ENCODE results near the gene SIAE. TPM values are rescaled to one million over a fixed set of nuclear protein-coding genes. Genes with fewer than 3 reads are reported as not detected.
A peak's percentile ranks its signal among the peaks of the same experiment; 100 is the strongest.

Gene SIAE
- total RNA-seq, 1 donor from 2014 or later: 4.8 TPM

DNA sequence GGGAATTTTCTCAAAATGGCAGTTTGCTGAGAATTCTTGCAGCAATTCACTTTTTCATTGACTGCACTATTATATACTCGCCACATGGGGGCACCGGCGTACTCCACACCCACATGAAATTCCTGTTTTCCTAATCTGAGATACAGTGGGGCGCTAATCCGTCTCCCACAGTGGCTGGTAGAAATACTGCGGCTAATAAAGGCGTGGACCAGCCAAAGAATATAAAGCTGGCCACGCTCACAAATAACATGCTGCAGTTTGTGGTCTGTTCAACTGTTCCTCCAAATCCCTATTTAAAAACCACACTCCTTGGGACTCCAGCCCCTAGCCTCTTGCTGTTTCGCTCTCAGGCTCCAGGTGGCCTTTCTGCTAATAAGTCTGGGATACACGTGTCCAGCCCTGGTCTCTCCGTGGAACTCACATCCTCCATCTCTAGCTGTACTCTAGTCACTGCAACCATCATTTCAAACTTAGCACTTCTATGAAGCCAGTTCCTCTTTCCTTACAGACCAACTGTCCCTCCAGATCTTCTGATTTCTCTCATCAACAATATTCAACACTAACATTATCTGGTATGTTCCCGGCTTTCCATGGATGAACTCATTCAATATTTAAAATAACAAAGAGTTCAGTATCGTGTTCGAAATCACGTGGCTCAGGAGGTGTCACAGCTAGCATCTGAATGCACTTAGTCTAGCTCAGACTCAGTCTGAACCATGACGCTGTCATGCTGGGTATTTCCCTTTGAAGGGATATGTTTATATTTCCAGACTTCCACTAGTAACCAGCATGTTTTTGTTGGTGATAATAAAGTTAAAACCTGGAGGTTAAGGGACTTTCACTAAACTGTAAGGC is 28.9 kb downstream of the SIAE start:
- peak; percentile 71 to 82 (median 75) for TF ChIP-seq CTCF (IDR thresholded peaks at IDR 0.05)
- H3K27me3 ChIP-seq: no peaks in the 10 kb centered on the region
- intact Hi-C loops (cut with DNase I): loop anchor here (1.0 to 10.0 kb wide), 4 partner anchors 24 to 1240 kb away; partner anchors contain the start of genes ESAM and HYLS1
- no peaks in the 10 kb centered on the region for H3K9me3 ChIP-seq
- peaks cover 0 to 3% of the 10 kb centered on the region in 2 donors for H3K4me1 ChIP-seq
- peak overlapping the region; percentile 78 to 85 for H3K27ac ChIP-seq
- DNase-seq (ENCODE audit: low spot score in 2 of 2): peak in 1 of 2 donors; percentile 79
- no peaks in the 10 kb centered on the region for H3K36me3 ChIP-seq
- peak overlapping the region in 1 of 2 donors; percentile 52 for H3K4me3 ChIP-seq

- Histone ChIP-seq H3K9me3 (no peaks in the 10 kb centered on the region), H3K4me3 (peak overlapping the region in 1 of 2 donors; percentile 52), H3K27ac (peak overlapping the region; percentile 78 to 85), H3K27me3 (no peaks in the 10 kb centered on the region), H3K4me1 (peaks cover 0 to 3% of the 10 kb centered on the region in 2 donors), H3K36me3 (peaks cover 0 to 3% of the 10 kb centered on the region in 2 donors)
- DNase-seq (ENCODE audit: low spot score in 2 of 2): peak in 1 of 2 donors; percentile 68
- TF ChIP-seq CTCF (IDR thresholded peaks at IDR 0.05): no peak
- intact Hi-C loops (cut with DNase I): loop anchor here (1.0 to 10.0 kb wide), 5 partner anchors 25 to 1241 kb away; partner anchors contain the start of genes ESAM, HYLS1 and MSANTD2
These were observed 29.7 kb downstream of the SIAE start for GRCh38 chr11:124643605-124644425.

GRCh38 chr11:124643042-124643604 is 30.4 kb downstream of the SIAE start:
- TF ChIP-seq CTCF (IDR thresholded peaks at IDR 0.05): no peak
- no peaks in the 10 kb centered on the region for H3K9me3 ChIP-seq
- H3K4me1 ChIP-seq: peaks cover 0 to 3% of the 10 kb centered on the region in 2 donors
- DNase-seq (ENCODE audit: low spot score in 2 of 2): peak in 1 of 2 donors; percentile 65
- H3K4me3 ChIP-seq: peak overlapping the region in 1 of 2 donors; percentile 2
- H3K27ac ChIP-seq: peak overlapping the region; percentile 78 to 85
- peaks cover 0 to 10% of the 10 kb centered on the region in 2 donors for H3K36me3 ChIP-seq
- no peaks in the 10 kb centered on the region for H3K27me3 ChIP-seq
- intact Hi-C loops (cut with DNase I): loop anchor here (1.0 to 10.0 kb wide), 2 partner anchors 157 to 1242 kb away; partner anchors contain the start of genes HYLS1 and MSANTD2

DNA sequence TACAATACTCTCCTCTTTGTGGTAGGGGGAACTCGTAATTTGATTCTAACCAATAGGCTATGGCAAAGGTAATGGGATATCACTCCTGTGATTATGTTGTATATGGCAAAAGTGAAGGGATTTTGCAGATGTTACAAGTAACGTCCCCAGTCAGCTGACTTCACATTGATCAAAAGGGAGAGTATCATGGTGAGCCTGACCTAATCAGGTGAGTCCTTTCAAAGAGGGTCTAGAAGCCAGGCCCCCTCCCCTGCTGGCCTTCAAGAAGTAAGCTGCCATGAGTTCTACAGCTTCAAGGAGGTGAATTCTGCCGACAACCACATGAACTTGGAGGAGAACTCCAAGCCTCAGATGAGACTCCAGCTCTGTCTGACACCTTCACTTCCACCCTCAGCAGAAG is 30.9 kb downstream of the SIAE start:
- Histone ChIP-seq H3K36me3 (peaks cover 0 to 15% of the 10 kb centered on the region in 2 donors), H3K9me3 (no peaks in the 10 kb centered on the region), H3K4me1 (peaks cover 0 to 3% of the 10 kb centered on the region in 2 donors), H3K4me3 (no peak overlapping the region), H3K27ac (peak overlapping the region; percentile 78 to 85), H3K27me3 (no peaks in the 10 kb centered on the region)
- TF ChIP-seq CTCF (IDR thresholded peaks at IDR 0.05): no peak
- intact Hi-C loops (cut with DNase I): loop anchor here (1.0 to 10.0 kb wide), 2 partner anchors 158 to 1242 kb away; partner anchors contain the start of genes HYLS1 and MSANTD2
- no peak for DNase-seq (ENCODE audit: low spot score in 2 of 2)

GRCh38 chr11:124640666-124641065 is 32.9 kb downstream of the SIAE start:
- no peak for TF ChIP-seq CTCF (IDR thresholded peaks at IDR 0.05)
- DNase-seq (ENCODE audit: low spot score in 2 of 2): no peak
- no peak overlapping the region for H3K27ac ChIP-seq
- H3K9me3 ChIP-seq: no peaks in the 10 kb centered on the region
- peaks cover 0 to 3% of the 10 kb centered on the region in 2 donors for H3K4me1 ChIP-seq
- H3K4me3 ChIP-seq: no peak overlapping the region
- H3K27me3 ChIP-seq: no peaks in the 10 kb centered on the region
- intact Hi-C loops (cut with DNase I): loop anchor here (10.0 kb wide), 1 partner anchor 1244 kb away; the partner anchor contains the start of gene HYLS1
- H3K36me3 ChIP-seq: peaks cover 0 to 25% of the 10 kb centered on the region in 2 donors

Measured in ascending aorta (tissue), 2 donors.